Measurements from ENCODE around the gene IL23R. TPM values are rescaled to one million over a fixed set of nuclear protein-coding genes. Genes with fewer than 3 reads are reported as not detected.

Gene IL23R
- total and polyA plus RNA-seq, 2 of the 8 experiments (the other 6 are each of a cell fraction or from before 2014, with no cell fraction given), result not detected

- Histone ChIP-seq H3K56ac (replicated peaks; ENCODE audit: insufficient read length, low read depth, low read length) (no peak overlapping the region), H3K36me3 (ENCODE audit: control insufficient read depth in 2 of 4, insufficient read depth in 4 of 4, low read length in 3 of 4) (no peaks in the 10 kb centered on the region), H3K4me1 (replicated peaks in 1 of 4; ENCODE audit: control insufficient read depth in 3 of 4, insufficient read depth in 4 of 4, low read length in 3 of 4) (no peaks in the 10 kb centered on the region), H2AK5ac (ENCODE audit: low read depth, low read length) (no peak overlapping the region), H4K20me1 (replicated peaks in 1 of 2; ENCODE audit: control insufficient read depth in 1 of 2, insufficient read depth in 2 of 2, low read length in 2 of 2) (no peaks in the 10 kb centered on the region), H2AFZ (ENCODE audit: low read length) (no peak overlapping the region), H2BK20ac (ENCODE audit: low read length) (no peak overlapping the region), H3K18ac (ENCODE audit: extremely low read depth, low read length) (no peak overlapping the region), H3K27me3 (replicated peaks in 1 of 4; ENCODE audit: control insufficient read depth in 3 of 4, extremely low read depth in 1 of 4, insufficient read depth in 3 of 4, low read length in 3 of 4) (no peaks in the 10 kb centered on the region), H3K79me2 (ENCODE audit: control insufficient read depth in 1 of 2, insufficient read depth in 2 of 2, low read length in 2 of 2) (no peaks in the 10 kb centered on the region), H2BK5ac (ENCODE audit: low read depth, low read length) (no peak overlapping the region), H2BK12ac (ENCODE audit: low read depth, low read length) (no peak overlapping the region), H3K4ac (replicated peaks; ENCODE audit: insufficient read length, low read depth, low read length) (no peak overlapping the region), H3K9me3 (ENCODE audit: insufficient read depth in 2 of 2, low read depth in 1 of 2, low read length in 1 of 2) (no peaks in the 10 kb centered on the region), H4K8ac (ENCODE audit: extremely low read depth, insufficient read depth, low read length) (no peak overlapping the region), H3K23me2 (ENCODE audit: low read depth, low read length) (no peaks in the 10 kb centered on the region), H3K27ac (ENCODE audit: low read depth, low read length) (no peak overlapping the region), H3K4me2 (ENCODE audit: insufficient read depth in 1 of 2, low read depth in 2 of 2, low read length in 2 of 2) (no peak overlapping the region), H3K4me3 (ENCODE audit: extremely low read depth in 1 of 4, insufficient read depth in 2 of 4, low read depth in 3 of 4, low read length in 4 of 4) (no peak overlapping the region), H4K91ac (replicated peaks; ENCODE audit: insufficient read length, low read length) (no peak overlapping the region), H3K23ac (ENCODE audit: insufficient read length) (no peak overlapping the region), H3K9ac (replicated peaks in 1 of 4; ENCODE audit: extremely low read depth in 1 of 4, low read depth in 3 of 4, low read length in 3 of 4) (no peak overlapping the region), H4K5ac (ENCODE audit: insufficient read length, low read depth, low read length) (no peak overlapping the region), H3K79me1 (ENCODE audit: low read depth, low read length) (no peaks in the 10 kb centered on the region), H2BK15ac (ENCODE audit: low read length) (no peak overlapping the region), H3K14ac (ENCODE audit: insufficient read length) (no peak overlapping the region), H2BK120ac (replicated peaks; ENCODE audit: low read depth, low read length) (no peak overlapping the region)
- whole genome bisulfite sequencing, 2 experiments (ENCODE audit: extremely low coverage in 1 of 2, insufficient coverage in 1 of 2, insufficient read length in 1 of 2, insufficient replicate concordance in 2 of 2, low coverage in 1 of 2, low lambda C conversion rate in 2 of 2, missing lambda C conversion rate in 1 of 2), result 73% methylated on average over 1 of the region's 1 CpG; no CpG with 5 or more reads in 1 of the 2 experiments
- CTCF ChIA-PET (ENCODE audit: partially characterized antibody), result no interaction called here
- POLR2A ChIA-PET (ENCODE audit: partially characterized antibody), result no interaction called here
- DNase-seq (ENCODE audit: low read depth in 1 of 2, low spot score in 2 of 2) (no peak), FAIRE-seq (no peak)
- TF ChIP-seq GTF2F1 (IDR thresholded peaks at IDR 0.05; ENCODE audit: borderline replicate concordance, low read depth, low read length) (no peak), KDM1A (IDR thresholded peaks at IDR 0.05; ENCODE audit: borderline replicate concordance, low read length) (no peak), SIRT6 (IDR thresholded peaks at IDR 0.05; ENCODE audit: low read length) (no peak), NANOG (IDR thresholded peaks at IDR 0.05; ENCODE audit: insufficient read depth, low read depth, low read length, poor library complexity, severe bottlenecking) (no peak), POLR2A (IDR thresholded peaks at IDR 0.05; ENCODE audit: control extremely low read depth in 1 of 2, low read depth in 2 of 2, low read length in 2 of 2) (no peak), RAD21 (IDR thresholded peaks at IDR 0.05 in 1 of 2, conservative IDR thresholded peaks at IDR 0.05 in 1 of 2; ENCODE audit: low read depth in 2 of 2, low read length in 2 of 2) (no peak), POLR2AphosphoS5 (IDR thresholded peaks at IDR 0.05; ENCODE audit: low read depth, low read length) (no peak), CHD2 (IDR thresholded peaks at IDR 0.05; ENCODE audit: low read length) (no peak), SIN3A (conservative IDR thresholded peaks at IDR 0.05 in 1 of 2, IDR thresholded peaks at IDR 0.05 in 1 of 2; ENCODE audit: low read depth in 1 of 2, low read length in 2 of 2) (no peak), CTBP2 (IDR thresholded peaks at IDR 0.05; ENCODE audit: borderline replicate concordance, insufficient read depth, insufficient read length, low read length) (no peak)
Observed at GRCh38 chr1:67171978-67172377, 5.7 kb downstream of the IL23R start.

Data from H1 (cell line).